ENCODE data around the gene TSPAN32.

Gene TSPAN32

DNA sequence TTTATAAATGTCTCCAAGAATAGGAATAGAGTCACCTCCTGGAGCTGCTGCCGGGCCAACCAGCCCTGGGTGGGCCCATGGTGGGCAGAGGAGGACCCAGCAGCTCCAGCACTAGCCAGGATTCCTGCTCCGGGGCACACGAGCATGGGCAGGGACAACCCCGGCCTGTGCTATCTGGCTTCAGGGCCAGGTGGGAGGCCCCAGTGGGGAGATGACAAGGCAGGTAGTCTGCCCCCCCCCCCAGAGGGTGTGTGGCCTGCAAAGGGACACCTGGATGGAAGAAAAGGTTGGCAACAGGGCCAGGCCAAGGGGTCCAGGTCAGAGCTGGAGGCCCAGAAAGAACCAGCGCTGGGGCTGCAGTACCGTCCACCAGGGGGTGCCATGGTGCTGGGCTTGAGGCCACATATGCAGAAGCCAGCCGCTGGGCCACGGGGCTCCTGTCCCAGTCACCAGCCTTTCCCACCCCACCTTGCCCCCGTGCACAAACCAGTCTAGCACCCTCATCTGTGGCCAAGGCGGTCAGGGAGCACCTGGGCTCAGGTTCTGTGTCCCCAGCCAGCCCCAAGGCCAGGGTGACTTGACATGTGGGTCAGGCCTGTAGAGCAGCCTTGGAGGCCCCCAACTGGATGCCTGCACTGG is 3.4 kb downstream of the TSPAN32 start:
- peak; percentile 66 for DNase-seq

DNA sequence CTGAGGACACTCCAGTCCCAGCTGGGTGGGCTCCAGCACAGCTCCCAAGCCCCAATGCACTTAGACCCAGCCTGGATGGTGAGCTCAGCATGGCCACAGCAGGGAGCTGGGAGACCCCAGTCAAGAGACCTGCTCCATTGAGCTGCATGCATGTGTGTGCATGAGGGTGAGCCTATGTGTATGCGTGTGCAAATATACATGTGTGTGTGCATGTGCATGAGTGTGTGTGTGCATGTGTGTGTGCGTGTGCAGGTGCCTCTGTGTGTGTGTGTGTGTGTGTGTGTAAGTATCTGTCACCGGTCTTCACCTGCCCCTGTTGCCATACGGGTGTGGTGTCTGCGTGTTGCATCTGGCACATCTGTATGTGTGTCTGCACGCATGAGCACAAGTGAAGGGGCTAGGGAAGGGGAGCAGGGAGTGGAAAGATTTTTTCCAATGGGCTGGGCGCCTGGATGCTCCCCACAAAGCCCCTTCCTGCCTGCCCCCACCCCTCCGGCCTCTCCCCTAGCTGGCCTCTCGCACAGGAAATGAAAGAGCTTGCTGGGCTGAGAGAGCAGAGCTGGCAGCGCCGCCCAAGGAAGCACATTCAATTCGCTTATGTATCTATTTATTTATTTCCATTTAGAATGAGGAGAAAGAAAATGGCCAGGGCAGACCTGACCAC is 4.1 kb downstream of the TSPAN32 start:
- no peak for DNase-seq

DNA sequence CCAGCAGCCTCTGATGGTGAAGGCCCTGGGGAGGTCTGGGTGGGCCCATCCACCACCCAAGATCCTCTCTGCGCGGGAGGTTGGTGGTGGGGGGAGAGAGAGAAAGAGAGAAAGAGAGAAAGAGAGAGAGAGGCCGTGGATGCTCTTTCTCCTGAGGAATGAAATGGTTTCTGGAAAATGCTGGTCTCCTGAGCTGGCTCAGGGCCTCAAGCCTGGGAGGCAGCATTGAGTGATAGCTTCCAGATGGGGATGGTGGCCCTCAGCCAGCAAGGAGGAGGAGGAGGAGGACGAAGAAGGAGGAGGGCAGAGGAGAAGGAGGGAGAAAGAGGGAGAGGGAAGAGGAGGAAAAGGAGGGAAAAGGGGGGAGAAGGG is 4.6 kb downstream of the TSPAN32 start:
- DNase-seq, result no peak

DNA sequence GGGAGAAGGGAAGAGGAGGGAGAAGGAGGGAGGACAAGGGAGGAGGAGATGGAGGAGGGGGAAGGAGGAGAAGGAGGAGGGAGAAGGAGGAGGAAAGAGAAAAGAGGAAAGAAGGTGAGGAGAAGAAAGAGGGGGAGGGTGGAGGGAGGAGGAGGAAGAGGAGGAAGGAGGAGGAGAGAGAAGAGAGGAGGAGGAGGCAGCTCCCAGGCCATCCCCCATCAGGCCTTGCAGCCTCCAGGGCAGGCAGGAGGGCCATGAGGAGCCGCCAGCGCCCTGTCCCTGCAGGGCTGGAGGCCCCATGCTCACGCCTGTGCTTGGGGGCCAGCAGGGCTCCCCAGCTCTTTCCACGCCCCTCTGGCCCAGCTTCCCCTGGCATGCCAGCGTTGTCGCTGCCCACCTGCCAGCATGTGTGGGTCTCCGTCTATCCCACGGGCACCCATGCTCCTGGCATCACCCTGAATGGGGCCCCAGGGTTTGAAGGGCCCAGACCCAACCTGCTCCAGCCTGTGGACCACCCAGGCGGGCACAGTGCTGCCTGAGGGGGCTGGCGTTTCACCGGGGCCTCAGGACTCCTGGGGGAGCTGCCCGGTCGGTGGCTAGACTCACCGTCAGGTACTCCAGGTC is 5.2 kb downstream of the TSPAN32 start:
- DNase-seq, result no peak

DNA sequence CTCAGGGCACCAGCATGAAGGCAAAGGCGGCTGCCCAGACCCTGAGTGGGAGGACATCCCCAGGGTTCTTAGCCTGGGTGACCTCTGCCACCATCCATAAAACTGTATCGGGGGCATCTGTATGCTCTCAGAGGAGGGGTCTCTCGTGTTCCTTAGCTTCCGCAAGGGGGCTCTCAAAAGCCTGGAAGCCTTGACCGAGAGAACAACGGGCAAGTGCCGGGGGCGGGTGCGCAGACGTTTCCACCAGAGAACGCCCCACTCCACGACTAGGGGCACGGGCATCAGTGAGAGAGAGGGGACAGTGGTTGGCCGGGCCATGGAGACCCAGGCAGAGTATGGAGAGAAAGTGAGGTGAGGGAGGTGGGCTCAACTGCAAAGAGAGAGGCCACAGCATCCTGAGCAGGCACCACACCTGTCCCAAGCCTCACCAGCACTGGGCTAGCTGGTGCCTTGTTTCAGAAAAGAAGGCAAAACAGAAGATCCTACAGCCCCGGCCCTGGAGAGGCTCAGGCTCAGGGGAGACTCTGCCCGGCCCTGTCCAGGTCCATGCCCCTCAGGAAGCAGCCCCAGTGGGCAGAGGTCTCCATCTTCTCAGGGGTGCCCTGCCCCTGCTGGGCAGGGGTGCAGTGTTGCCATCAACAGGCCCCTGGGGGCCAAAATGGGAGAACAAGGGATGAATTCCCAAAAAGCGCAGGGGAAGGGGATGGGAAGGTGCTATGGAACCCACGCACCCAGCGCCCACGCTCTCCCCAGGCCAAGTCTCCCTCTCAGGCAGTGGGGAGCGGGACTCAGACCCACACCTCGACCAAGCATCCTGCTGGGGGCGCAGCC is 5.9 kb downstream of the TSPAN32 start:
- DNase-seq, result no peak

DNA sequence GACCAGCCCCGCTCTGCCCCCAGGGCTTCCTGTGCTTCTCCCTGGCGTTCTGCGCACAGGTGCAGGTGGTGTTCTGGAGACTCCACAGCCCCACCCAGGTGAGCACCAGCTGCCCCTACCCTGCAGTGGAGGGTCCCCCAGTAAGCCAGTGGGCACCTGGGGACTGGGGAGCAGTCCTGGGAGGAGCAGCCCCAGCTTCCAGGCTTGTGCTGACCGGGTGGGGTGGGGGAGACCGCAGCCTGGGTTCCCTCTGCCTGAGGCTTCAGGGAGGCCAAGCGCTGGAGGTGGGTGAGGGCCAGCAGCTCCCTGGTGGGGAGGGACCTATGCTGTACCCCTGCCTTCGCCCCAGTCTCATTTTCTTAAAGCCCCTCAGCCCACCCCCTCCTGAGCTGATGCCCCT is 6.9 kb downstream of the TSPAN32 start:
- no peak for DNase-seq

DNA sequence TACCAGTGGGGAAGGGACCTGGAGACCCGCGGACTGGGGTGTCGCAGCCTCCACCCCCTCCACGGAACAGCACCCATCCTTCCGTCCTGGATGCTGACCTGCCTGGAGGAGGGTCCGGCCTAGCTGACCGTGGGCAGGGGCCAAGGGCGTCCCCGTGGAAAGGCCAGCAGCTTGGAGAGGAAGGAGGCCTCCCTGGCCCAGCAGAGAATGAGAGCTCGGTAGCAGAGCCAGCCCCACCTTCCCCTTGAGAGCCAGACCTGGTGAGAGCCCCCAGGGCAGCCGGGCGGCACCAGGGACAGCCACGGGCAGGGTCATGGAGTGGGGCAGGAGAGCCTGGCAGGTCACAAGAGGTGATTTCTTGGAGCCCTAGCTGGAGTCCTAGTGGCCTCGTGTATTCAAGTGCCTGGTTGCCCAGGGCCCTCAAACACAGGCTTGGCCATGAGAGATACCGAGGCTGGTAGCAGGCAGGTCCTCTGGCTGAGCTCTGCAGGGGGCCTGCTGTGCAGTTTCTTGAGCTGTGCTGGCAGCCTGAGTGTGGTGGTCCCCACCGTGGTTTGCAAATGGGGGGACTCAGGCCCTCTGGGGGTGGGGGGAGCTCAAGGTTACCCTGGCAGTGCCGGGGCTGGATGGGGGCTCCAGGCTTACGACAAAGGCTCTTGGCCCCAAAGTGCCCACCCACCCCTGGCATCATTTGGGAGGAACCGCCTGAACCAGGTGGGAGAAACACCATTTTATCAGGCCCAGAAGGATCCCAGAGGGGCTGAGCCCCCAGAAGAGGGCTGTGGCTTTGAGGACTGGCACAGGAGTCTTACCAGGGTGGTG is 7.6 kb downstream of the TSPAN32 start:
- DNase-seq, result no peak

DNA sequence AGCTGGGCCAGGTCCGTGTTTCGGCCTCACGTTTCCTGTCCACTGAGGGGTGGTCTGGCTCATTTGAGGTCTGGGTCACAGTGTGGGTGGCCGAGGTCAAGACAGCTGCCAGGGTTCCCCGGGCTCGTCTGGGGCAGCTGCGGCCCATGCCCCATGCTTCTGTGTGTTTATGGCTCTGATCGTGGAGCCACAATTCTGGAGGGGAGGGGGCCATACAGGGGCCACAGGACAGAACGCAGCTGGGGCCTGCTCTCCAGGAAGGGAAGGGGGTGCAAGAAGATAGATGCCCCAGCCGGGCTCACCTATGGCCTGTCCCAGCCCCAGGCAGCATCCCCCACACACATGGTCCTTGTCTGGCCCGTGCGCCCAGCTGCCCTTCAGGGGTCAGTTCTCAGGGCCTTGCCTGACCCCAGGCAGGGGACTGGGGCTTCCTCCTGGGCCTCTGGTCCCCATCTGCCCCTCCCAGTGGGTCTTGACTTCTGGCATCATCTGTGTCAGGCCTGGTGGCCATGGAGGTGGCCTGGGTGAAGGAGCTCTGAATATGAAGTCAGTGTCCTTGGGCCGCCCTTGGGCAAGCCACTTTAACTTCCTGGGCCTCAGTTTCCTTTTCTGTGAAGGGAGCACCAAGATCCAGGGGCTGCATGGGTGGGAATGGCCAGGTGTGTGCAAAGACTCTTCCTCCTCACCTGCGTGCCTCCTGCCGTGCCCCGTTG is 8.4 kb downstream of the TSPAN32 start:
- DNase-seq, result no peak

DNA sequence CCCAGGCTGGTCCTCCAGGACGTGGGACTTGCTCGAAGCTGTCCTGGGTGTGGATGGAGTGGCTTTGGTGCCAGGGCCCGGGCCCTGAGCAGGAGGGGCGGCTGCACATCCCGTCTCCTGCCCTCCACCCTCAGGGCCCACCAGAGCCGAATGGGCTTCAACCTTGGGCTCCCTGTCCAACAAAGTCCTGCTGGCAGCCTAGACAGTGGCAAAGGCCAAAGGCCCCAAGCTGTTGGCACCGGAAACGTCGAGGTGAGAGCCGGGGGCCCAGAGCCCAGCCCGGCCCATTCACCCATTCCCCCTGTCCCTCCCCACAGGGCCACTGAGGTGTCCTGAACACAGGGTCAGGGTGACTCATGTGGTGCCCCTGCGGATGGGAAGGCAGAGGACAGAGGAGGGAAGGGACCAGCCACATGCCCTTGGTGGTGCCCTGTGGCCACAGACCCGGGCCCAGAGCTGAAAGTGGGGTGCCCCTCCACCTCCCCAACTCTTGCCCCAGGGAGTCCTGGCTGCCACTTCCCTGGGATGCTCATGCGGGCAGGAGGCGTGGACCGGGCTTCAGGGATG is 9.1 kb downstream of the TSPAN32 start:
- no peak for DNase-seq

DNA sequence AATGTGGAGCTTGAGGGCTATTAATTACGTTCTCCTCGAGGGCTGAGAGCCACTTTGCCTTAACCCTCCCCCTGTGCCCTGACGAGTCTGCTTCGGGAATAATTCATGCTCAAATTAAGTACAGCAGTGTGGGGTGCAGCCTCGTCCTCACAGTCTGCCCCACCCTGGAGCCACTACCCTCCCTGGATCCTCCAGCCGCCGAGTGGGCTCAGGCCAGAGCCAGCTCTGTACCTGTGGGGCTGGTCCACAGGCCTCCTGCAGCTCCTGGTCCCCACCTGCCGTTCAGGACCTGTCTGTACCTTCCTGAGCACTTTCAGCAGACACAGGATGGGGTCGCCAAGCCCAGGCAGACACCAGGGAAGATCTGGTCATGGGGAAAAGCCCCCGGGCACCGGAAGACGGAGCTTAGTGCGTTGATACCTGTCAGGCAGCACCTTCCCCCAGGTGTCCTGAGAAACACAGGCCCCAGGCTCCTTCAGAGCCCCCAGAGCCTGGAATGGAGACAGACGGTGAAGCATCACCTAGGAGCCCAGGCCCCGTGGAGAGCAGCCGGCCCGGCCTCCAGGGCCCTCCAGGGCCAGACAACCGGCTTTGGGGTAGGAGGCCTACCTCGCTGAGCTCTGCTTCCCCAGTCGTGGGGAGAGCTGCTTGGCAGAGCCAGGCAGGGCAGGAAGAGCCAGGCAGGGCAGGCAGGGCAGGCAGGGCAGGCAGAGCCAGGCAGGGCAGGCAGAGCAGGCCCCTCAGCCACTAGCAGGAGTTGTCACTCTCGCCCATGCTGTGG is 9.7 kb downstream of the TSPAN32 start:
- no peak for DNase-seq

DNA sequence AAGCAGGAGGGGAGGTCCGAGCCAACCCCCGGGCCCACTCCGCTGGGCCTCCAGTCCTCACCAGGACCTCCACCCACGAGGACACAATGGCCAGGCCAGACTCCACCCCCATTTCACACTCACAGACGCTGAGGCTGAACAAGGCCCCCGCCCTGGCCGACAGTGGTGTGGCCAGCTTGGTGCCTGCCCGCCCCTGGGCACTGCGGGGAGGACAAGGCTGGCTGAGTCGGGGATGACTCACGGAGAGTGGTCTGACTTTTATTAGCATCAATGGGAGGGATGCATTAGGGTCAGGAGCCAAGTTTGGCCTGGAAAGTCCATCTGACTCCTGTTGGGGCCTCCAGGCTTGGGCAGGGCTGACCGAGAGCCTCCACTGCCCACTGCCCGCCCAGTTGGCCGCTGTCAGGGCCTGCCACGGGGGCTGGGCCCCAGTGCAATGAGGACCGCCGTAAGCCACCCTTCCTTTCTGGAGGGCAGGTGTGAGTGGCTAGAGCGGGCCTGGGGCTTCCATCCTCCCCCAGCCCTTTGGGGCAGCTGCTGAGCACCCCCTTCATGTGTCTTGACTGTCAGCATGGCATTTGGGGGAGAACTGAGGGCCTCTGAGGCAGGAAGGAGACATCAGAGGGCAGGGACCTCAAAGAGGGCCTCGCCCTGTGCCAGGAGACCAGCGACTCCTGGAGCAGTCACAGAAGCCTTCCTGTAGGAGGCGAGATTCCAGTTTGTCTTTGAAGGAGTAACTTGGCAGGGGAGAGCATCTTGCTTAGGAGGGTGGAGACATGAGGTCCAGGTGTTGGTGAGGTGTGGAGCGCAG is 10.6 kb downstream of the TSPAN32 start:
- DNase-seq, result no peak

DNA sequence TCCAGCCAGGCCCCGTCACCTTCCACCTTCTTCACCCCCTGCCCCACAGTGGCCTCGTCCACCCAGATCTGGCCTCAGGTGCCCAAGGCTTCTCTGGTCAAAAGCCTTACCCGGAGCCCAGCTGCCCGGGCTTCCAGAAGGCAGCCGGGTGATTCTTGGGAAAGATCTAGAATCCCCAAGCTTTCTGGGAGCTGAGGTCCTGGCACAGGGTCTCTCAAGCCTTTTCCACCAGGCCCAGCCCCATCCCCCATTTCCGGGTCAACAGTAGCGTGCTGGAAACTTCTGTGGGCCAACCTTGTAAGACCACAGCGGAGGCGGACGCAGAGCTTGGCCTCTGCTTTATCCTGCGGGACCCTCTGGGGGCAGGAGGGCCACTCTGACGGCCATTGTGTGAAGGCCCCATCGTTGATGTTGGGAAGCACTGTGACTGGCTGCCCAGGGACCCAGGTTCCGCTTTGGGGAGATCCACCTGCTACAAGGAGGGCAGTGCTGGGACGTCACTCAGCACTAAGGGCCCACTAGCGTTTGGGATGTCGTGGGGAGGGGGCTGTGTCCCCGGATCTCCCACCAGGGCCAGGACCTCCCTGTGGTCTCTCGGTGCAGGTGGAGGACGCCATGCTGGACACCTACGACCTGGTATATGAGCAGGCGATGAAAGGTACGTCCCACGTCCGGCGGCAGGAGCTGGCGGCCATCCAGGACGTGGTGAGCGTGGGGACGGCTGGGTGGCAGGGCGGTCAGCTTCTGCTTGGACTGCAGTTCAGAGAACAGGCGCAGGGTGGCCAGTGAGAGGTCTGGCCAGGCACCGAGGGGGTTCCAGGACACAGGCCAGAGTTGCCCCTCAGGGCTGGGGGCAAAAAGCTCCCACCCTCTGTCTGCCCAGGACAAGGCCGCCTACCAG is 11.5 kb downstream of the TSPAN32 start:
- no peak for DNase-seq

DNA sequence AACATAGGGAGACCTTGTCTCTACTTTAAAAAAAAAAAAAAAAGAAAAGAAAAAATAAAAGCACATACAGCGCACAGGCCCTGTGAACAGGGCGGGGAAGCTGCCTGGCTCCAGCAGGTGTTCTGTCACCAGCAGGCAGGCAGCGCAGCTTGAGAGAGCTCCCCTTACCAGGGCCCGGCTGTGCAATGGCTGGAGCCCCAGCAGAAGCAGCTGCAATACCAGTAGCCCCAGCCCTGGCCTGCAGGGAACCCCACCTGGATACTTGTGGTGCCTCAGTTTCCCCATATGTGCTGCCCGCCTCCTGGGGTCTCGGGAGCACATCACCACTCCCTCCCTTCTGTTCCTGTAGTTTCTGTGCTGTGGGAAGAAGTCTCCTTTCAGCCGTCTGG is 12.3 kb downstream of the TSPAN32 start:
- DNase-seq, result no peak

DNA sequence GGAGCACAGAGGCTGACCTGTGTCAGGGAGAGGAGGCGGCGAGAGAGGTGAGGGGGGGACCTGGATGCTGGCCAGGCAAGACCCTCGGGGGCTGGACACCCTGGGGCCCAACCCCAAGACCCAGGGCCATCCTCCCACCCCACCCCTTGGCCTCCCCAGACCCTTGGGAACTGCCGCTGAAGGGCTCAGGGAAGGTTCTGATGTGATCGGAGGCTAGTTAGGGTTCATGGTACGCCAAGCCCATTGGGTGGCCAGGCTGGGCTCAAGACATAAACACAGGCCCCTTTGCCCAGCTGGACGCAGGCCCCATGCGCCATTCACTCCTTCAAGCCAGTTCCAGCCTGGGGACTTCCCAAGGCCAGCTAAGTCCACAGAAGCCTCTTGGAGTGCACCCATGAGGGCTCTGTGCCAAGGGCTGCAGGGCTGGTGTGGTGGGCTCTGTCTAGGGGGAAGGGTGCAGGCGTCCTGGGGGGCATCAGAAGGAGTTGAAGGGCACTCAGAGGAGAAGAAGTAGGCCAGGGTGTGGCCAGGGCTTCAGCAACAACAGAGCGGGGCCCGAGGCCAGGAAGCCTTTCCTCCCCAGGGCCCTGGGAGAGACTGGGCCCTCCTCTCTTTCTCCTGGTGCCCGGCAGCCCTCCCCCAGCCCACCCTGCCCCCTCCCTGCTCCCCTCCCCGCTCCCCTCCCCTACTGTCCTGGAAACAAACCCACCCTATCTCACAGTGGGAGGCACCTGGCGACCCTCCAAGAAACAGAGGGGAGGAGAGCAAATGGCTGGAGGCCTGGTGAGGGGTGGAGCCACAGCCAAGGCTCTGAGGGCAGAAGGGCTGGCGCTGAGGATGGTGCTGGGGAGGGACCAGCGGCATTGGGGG is 12.9 kb downstream of the TSPAN32 start:
- DNase-seq, result no peak

DNA sequence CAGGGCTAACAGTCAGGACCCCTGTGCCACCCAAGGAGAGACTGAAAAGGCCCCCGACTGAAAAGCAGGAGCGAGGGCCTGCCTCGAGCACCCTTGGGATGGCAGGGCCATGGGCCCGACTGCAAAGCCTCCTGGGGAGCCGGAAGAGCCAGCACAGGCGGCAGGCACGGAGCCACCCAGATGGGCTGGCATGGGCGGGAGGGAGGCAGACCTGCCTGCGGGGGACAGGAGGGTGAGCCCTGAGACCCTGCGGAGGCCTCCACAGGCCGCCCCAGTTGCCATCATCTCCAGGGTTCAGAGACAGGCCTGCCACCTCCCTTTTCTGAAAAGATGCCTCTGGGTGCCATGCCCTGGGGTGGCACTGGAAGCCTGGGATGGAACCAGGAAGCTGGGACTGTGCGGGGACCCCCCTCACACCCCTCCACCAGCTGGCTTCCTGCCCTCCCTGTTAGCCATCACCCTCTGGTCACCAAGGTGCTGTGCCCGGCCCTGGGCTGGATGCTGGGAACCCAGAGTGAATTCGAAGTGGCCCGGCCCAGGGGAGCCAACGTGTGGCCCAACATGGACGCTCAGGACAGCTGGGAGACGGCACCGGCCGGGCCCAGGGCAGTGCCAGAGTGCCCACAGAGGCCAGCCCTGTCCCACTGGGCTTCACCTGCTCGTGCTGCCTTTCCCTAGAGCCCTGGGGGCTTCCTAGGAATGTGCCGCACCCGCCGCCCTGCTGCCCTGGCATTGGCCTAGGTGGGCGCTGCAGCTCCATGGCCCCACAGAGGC is 13.8 kb downstream of the TSPAN32 start:
- no peak for DNase-seq

DNA sequence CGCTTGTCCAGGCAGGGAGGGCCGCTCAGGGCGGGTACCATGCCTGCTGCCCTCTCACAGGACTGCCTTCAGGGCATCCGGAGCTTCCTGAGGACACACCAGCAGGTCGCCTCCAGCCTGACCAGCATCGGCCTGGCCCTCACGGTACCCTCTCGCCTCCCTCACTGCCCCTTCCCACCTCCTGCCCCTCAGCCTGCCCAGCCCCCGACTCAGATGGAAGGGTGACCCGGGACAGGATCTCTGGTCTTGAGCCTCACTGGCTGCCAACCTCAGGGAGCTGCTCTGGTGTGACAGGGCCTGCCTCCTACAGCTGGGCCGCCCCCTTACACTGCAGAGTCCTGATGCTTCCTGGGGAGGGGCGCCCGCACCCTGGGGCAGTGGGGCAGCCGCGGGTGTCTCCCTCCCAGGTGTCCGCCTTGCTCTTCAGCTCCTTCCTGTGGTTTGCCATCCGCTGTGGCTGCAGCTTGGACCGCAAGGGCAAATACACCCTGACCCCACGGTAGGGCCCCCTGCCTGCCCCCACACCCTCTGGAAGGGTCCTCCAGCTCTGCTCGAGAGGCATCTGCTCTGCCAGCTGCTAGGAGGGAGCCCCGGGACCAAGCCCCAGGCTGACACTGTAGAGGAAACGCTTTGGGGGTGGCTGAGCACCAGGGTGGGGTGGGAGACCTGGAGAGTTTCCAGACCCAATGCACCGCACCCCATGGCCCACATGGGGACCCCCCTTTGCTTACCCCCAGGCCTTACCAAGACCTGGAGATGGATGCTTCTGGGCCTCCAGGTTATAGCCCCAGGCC is 14.6 kb downstream of the TSPAN32 start:
- DNase-seq, result no peak

DNA sequence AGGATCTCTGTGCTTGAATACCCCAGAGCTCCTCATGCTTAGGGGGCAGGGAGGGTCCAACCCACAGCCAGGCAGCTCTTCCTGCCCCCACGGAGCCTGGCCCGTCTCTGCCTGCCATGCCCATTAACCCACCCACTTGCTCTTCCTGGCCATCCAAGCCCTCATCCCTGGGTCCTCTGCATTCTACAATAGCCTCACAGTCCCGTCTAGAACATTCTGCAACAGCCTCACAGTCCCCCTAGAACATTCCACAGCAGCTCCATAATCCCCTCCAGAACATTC is 15.1 kb downstream of the TSPAN32 start:
- DNase-seq, result no peak

Data from GDM1 (cell line).